GM18907 (cell line): ENCODE data around the gene ZNF41.
A peak's percentile ranks its signal among the peaks of the same experiment; 100 is the strongest.
"Not testable (repeated sequence)": the region's sequence is repeated elsewhere in the genome, so short reads cannot be mapped to it uniquely, and the experiment has no call there.

Experiments
- ATAC-seq: cut with Tn5 transposase; IDR thresholded peaks from one replicate; pipeline ENCODE4 v1.9.1; 2021; ENCODE audit warnings: mild to moderate bottlenecking, moderate library complexity; ENCODE audit not compliant: unreplicated experiment

ZNF41 gene

DNA sequence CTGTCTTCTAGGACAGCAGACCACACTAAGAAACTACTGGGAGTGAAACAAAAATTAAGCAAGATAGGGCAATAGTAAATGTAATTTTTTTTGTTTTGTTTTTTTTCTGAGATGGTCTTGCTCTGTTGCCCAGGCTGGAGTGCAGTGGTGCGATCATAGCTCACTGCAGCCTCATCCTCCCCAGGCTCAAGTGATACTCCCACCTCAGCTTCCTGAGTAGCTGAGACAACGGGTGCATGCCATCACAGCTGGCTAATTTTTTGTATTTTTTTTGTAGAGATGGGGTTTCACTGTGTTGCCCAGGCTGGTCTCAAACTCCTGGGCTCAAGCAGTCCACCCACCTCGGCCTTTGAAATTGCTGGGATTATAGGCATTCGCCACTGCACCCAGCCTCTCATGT, 9.1 kb upstream of the ZNF41 start:
- not testable (repeated sequence) for ATAC-seq

DNA sequence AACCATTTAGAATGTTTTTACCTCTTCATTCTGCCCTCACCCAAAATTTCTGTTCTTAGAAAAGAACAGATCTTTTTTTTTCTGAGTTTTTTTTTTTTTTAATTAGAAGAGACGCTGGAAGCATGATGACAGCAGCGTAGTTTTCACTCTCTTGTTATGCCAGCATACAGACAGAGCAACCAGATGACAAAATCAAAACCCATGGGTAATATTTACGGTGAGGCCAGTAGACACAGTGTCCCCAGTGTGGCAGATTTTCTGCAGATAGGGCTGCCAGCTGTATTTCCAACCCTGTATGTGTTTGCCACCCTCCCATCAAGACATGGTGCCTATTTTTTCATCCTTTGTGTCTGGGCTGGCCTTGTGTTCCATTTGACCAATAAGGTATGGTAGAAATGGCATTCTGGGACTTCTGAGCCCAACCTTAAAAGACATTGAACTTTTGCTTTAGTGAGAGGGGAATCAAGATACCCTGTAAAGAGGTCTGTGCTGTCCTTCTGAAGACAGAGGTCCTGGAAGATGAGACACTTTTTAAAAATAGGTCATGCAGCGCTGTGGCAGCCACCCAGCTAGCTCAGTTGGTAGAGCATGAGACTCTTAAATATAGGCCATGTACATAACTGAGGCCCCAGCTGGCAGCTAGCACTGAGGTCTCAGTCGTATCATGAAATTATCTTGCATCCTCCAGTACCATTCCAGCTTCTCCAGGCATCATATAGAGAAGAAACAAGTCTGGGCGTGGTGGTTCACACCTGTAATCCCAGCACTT, 6.7 kb upstream of the ZNF41 start:
- no peak for ATAC-seq

DNA sequence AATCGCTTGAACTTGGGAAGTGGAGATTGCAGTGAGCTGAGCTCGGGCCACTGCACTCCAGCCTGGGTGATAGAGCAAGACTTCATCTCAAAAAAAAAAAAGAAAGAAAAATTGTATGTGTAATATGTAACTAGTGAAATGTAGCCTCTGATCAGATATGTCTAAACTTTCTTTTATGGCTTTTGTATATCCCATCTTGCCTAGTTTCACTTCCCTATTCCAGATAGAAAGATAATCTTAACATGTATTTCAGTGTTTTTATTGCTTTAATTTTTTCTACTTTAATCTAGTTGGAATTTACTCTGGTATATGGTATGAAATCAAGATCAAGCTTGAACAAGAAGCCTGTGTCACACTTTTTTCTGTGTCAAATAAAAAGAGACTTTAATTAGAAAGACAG, 1.9 kb upstream of the ZNF41 start:
- ATAC-seq: no peak

- ATAC-seq: no peak
These were observed 565 bp upstream of the ZNF41 start for GRCh38 chrX:47483306-47484268.

DNA sequence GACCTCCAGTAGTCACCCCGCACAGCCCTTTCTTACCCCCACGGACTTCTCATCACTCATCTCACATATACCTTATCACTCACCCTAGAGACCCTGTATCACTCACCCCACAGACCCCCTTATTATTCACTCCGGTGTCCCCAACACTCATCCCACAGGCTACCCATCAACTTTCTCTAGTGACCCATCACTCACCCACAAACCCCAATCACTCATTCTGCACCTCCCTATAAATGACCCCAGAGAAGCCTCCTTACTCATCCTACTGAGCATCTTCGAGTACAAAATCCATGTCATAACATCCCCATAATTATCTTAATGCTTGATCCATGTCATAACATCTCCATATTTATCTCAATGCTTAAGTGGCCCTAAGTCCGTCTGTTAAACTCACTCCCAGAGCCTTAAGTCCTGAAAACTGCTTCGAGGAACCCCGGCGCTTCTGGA, 934 bp downstream of the ZNF41 start:
- ATAC-seq: peak; percentile 34

GRCh38 chrX:47481160-47481559, 1.9 kb downstream of the ZNF41 start:
- ATAC-seq: no peak

GRCh38 chrX:47480576-47480975, 2.4 kb downstream of the ZNF41 start:
- no peak for ATAC-seq

DNA sequence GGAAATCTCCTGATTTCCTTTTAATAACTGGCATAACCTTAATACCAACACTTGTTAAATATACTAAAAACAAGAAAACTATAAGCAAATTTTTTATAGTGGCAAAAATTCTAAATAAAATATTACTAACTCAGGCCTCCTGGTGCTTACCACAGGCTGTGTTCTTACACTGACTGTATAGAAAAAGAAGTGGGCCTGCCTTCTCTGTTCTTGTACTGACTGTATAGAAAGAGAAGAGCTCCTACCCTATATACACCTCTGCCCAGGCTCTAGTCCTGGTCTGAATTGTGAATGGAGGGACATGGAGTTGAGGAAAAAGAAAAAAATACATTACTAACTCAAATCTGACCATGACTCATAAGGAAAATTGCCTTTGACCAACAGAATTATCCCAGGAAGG, 7.5 kb downstream of the ZNF41 start:
- ATAC-seq: no peak

DNA sequence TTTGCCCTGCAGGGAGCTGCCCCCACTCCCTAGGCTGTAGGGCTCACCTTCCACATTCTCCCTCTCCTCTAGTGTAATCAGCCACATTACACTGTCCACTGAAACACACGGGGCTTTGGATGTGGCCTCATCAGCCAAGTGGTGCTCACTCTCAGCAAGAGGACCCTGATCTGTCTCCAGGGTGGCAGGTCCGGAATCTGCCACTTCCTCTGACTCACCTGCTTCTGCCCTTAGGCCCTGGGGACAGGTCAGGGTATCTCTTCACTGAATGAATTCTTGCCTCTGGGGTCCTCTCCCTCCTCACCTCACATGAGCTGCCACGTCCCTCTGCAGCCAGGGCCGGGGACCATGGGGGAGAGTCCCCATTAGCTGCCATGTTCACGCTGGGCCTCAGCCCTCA, 15.9 kb downstream of the ZNF41 start:
- no peak for ATAC-seq

DNA sequence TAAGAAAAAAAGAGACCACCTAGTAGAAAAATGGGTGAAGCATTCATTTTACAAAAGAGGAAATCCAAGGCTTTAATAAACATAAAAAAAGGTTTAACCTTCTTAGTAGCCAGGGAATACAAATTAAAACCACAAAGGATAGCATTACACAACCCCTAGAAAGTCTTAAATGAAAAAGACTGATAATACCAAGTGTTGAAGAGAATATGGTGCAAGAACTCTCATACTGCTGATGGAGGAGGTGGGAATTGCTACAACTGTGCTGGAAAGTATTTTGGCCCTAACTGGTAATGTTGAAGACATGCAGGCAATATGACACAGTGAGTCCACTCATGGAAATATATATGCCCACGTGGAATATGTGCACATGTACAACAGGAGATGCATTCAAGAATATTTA, 22.5 kb downstream of the ZNF41 start:
- ATAC-seq: no peak

DNA sequence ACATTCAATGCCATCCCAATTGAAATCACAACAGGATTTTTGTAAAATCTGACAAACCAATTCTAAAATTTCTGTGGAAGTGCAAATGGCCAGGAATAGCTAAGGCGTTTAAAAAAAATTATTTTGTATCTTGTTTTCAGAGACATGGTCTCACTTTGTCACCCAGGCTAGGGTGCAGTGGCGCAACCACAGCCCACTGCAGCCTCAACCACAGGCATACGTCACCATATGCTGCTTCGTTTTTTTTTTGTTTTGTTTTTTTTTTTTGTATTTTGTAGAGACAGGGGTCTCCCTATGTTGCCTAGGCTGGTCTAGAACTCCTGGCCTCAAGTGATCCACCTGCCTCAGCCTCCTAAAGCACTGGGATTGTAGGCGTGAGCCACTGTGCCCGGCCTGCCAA, 24.5 kb downstream of the ZNF41 start:
- no peak for ATAC-seq

DNA sequence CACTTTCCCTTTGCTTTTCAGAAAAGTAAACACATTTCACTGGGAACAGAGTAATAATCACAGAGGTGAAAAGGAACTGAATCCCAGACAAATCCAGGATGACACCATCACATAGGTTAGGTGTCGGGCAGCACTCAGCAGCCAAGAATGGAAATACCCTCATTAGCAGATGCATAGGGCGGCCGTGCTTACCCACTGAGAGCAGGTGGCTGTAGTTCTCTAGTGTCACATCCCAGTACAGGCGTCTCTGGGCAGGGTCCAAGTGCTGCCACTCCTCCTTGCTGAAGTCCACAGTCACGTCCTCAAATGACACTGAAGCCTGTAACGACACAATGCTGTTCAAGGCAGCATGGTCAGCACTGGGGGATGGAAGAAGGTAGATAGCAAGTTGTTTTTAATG, 26.9 kb downstream of the ZNF41 start:
- no peak for ATAC-seq

DNA sequence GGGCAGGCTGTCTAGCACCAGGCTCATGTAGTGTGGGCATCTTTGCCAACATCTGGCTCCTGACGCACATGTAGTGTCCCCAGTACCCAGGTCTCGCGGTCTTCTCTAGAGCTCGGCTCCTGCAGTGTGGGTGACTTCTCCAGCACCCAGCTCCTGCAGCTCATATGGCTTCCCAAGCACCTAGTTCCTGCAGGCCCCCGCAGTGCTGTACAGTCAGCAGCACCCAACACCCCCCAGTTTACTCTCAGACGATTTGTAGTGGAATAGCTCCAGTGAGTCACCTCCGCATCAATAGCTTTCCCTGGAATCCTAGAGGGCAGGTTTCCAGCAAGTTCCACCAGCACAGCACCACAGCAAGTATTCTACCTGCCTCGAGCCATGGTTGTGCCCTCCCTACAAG, 30.9 kb downstream of the ZNF41 start:
- no peak for ATAC-seq

DNA sequence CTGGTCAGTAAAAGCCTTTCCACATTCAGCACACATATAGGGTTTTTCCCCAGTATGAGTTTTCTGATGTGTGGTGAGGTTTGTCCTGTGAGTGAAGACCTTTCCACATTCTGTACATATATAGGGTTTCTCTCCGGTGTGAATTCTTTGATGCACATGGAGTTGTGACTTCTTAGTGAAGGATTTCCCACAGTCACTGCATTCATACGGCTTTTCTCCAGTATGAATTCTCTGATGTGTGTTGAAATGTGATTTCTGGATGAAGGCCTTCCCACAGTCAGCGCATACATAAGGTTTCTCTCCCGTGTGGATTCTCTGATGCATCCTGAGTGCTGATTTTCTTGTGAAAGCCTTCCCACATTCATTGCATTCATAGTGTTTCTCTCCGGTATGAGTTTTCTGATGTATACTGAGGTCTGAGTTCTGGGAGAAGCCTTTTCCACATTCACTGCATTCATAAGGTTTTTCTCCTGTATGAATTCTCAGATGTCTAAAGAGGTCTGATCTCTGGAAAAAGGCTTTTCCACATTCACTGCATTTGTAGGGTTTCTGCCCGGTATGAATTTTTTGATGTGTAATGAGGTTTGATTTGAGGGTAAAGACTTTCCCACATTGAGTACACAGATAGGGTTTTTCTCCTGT, 34.7 kb downstream of the ZNF41 start:
- ATAC-seq: no peak

DNA sequence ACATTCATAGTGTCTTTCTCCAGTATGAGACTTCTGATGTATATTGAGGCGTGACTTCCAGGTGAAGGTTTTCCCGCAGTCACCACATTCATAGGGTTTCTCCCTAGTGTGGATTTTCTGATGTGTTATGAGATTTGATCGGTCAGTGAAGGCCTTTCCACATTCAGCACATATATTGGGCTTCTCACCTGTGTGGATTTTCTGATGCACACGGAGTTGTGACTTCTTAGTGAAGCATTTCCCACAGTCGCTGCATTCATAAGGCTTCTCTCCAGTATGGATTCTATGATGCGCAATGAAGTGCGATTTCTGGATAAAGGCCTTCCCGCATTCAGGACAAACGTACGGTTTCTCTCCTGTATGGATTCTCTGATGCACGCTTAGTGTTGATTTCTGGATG, 35.4 kb downstream of the ZNF41 start:
- ATAC-seq: no peak

DNA sequence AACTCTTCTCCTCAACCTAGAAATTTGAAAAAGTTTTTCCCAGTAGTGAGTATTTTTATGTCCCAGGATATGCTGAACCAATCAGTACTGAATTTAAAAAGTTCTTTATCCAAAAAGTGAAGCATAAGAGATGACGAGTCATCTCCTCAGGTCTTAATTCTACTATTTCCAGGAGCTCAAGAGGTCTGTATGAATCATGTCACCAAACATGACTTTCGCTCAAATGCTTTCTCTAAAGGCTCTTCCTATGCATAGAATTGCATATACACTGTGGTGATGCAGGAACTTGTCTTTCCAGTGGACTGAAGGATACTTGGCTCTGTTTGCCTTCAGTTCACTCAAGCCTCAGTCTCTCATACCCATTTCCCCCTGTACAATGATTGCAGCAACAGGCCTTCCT, 36.1 kb downstream of the ZNF41 start:
- ATAC-seq: no peak

DNA sequence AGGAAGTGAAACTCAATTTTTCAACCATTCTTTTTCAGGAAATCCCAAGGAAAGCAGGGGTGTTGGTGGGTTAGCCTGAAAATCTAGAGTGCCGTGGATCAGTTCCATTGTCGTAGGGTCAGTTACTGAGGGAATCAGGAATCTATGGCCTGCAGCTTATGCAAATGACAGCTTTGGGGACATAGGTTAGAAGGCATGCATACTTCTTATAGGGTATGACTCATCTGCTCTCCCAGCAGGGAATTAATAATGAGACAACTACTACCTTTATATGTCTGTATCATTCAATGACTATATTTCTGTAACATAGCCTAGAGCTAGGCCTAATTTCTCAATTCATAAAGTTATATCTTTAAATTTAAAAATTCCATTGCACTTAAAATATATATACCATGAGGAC, 36.6 kb downstream of the ZNF41 start:
- no peak for ATAC-seq

- ATAC-seq: no peak
These were observed 52.1 kb downstream of the ZNF41 start for GRCh38 chrX:47430925-47431324.

GRCh38 chrX:47422444-47422843, 60.6 kb downstream of the ZNF41 start:
- ATAC-seq: no peak

GRCh38 chrX:47420962-47421361, 62.1 kb downstream of the ZNF41 start:
- no peak for ATAC-seq

DNA sequence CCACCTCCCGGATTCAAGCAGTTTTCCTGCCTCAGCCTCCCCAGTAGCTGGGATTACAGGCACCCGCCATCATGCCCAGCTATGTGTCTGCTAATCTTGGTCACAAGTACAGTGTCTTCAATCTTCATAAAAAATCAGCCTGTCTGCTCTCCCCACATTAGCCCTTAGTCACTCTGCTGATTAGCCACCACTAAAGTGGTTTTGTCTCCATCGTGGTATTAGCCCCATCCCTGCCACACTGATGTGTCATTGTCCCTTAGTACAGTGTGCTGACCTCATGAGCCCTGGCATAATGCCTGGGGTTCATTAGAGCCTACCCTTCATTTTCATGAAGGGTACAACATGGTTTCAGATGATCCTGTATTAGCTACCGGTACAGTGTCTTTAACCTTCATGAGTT, 62.8 kb downstream of the ZNF41 start:
- no peak for ATAC-seq

GRCh38 chrX:47413179-47413594, 69.8 kb downstream of the ZNF41 start:
- ATAC-seq: no peak
